Liver (tissue), 3 donors: ENCODE data around the gene PPFIA2.

Source experiments
- FOXA1 ChIP-seq: IDR thresholded peaks from 2 replicates; pipeline ENCODE4 v1.6.1; 2016; ENCODE audit warnings: antibody characterized with exemption
- GABPA ChIP-seq, 2 donors: IDR thresholded peaks in 1 of 2; conservative IDR thresholded peaks in 1 of 2; 2 replicates each; pipeline ENCODE4 v1.6.1; 2016; ENCODE audit warnings: antibody characterized with exemption in 2 of 2, mild to moderate bottlenecking in 1 of 2, moderate library complexity in 1 of 2
- JUND ChIP-seq, 2 donors: IDR thresholded peaks; 2 replicates each; pipeline ENCODE4 v1.6.1; 2016; ENCODE audit warnings: antibody characterized with exemption in 2 of 2
- MAX ChIP-seq: IDR thresholded peaks from 2 replicates; pipeline ENCODE4 v1.6.1; 2016; ENCODE audit warnings: antibody characterized with exemption
- RAD21 ChIP-seq, 2 donors: IDR thresholded peaks; 2 replicates each; pipeline ENCODE4 v1.6.1; 2016; ENCODE audit warnings: antibody characterized with exemption in 2 of 2, mild to moderate bottlenecking in 2 of 2
- REST ChIP-seq: IDR thresholded peaks from 2 replicates; pipeline ENCODE4 v1.6.1; 2016; ENCODE audit warnings: antibody characterized with exemption, mild to moderate bottlenecking
- SP1 ChIP-seq: IDR thresholded peaks from 2 replicates; pipeline ENCODE4 v1.6.1; 2018; ENCODE audit warnings: antibody characterized with exemption, mild to moderate bottlenecking
- YY1 ChIP-seq: IDR thresholded peaks from 2 replicates; pipeline ENCODE4 v1.6.1; 2016; ENCODE audit warnings: antibody characterized with exemption, mild to moderate bottlenecking
- TF ChIP-seq, protein P1 (sequence below): fragments of 150-350 bp; IDR thresholded peaks from 2 replicates; pipeline ENCODE4 v1.5.1; 2017; ENCODE audit warnings: improper control_type of control experiment, low read depth, low read length; ENCODE audit not compliant: missing input control
- TF ChIP-seq, protein P2 (sequence below): IDR thresholded peaks from 2 replicates; pipeline ENCODE4 v1.6.1; 2016; ENCODE audit warnings: antibody characterized with exemption
- donor health status: healthy.
- donor health status: healthy.

DNA sequence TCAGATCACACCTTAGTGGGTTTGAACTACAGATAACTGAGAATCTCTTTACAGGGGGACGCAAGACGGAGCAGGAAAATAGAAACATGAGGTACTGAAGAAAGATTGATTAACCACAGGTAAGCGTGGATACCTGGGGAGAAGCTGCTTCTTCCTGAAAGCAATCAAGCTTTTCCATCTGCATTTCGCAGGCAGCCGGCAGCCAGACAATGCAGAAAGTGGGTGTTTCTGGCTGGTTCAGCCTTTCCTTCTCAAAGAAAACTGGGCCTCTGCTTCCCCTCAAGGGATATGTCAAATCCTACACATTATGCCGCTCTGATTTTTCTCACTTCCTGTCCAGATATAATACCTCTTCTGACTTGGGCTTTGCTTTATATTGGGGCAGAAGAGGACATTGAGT, 39.1 kb upstream of the PPFIA2 start:
- TF ChIP-seq, protein P1, sequence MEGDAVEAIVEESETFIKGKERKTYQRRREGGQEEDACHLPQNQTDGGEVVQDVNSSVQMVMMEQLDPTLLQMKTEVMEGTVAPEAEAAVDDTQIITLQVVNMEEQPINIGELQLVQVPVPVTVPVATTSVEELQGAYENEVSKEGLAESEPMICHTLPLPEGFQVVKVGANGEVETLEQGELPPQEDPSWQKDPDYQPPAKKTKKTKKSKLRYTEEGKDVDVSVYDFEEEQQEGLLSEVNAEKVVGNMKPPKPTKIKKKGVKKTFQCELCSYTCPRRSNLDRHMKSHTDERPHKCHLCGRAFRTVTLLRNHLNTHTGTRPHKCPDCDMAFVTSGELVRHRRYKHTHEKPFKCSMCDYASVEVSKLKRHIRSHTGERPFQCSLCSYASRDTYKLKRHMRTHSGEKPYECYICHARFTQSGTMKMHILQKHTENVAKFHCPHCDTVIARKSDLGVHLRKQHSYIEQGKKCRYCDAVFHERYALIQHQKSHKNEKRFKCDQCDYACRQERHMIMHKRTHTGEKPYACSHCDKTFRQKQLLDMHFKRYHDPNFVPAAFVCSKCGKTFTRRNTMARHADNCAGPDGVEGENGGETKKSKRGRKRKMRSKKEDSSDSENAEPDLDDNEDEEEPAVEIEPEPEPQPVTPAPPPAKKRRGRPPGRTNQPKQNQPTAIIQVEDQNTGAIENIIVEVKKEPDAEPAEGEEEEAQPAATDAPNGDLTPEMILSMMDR = no peak
- TF ChIP-seq, protein P2, sequence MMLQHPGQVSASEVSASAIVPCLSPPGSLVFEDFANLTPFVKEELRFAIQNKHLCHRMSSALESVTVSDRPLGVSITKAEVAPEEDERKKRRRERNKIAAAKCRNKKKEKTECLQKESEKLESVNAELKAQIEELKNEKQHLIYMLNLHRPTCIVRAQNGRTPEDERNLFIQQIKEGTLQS = no peak
- TF ChIP-seq RAD21 (IDR thresholded peaks at IDR 0.05) = no peak
- no peak for TF ChIP-seq REST
- no peak for TF ChIP-seq SP1
- no peak for TF ChIP-seq FOXA1
- TF ChIP-seq GABPA (IDR thresholded peaks at IDR 0.05 in 1 of 2, conservative IDR thresholded peaks at IDR 0.05 in 1 of 2) = no peak
- no peak for TF ChIP-seq JUND (IDR thresholded peaks at IDR 0.05)
- no peak for TF ChIP-seq MAX
- no peak for TF ChIP-seq YY1
